GM21717 (cell line): ENCODE measurements around the gene RPLP1.

ENCODE experiments used
- ATAC-seq: cut with Tn5 transposase; IDR thresholded peaks from one replicate; pipeline ENCODE4 v1.9.1; 2021; ENCODE audit warnings: mild to moderate bottlenecking, moderate library complexity; ENCODE audit not compliant: unreplicated experiment

RPLP1 gene

DNA sequence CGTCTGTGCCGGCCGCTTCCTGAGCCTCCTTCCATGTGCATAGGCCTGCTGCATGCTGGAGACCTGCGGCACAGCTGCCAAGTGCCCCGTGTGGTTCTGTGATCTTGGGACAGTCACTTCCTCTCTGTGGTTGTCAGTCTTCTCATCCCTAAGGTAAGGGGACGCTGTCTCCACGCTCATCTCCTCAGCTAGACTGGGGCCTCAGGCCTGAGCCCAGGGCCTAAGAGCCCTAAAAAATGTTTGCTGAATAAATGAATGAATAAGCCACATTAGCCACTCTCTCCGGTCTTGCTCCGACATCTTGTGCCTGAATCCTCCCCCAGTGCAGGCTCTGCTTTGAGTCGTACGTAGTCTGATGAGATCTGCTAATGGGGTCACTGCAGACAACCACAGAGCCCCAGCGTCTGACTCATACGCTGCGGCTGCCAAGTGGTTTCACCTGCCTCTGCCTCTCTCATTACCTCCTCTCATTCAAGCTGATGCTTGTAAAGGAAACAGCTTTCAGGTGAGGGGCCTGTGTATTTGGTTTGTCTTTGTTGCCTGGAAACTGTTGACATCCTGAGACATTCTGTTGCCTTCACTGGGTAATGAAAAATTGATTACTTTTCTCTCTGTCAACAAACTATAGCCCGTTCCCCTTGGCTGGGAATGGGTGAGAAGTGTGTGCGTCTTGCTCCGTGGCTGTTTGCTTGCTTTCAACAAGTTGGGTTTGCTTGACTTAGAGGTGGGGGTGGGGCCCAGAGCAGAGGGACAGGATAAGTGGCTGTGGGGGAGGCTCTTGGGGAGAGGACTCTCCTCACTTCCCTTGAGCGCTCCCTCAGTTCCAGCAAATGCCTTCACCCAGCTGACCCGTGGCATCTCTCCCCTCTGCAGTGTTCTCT lies 15.9 kb downstream of the RPLP1 start:
- ATAC-seq: no peak

DNA sequence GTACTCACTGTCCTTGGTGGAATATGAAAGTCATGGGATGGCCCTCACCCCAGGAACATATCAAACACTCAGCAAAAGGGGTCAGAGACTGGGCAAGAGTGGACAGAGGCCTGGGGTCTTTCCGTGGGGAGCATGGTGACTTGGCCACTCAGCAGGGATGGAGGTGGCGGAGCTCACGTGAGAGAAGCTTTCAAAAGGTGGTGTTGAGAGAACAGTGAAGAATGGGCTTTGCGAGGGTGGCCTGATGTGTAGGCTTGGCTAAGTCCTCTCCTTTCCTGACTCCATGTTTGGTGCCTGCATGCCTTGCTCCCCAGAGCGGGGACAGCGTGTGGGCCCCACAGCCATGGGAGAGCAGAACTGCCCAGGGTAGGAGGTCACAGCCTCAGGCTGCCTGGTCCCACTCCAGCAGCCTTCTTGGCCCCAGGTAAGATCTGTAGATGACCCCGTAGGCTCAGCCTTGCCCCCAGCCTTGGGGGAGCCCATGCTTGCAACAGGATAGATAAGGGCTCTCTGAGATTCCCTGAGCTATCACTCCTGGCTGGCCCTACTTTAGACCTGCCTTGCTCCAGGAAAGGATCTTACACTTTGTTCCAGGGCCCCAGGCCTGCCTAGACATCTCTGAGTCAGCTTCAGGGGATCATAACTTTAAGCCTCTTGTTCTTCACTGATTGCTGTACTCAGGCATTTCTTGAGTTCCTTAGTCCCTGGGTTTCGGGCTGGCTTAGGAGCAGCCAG lies 17.0 kb downstream of the RPLP1 start:
- ATAC-seq: no peak

DNA sequence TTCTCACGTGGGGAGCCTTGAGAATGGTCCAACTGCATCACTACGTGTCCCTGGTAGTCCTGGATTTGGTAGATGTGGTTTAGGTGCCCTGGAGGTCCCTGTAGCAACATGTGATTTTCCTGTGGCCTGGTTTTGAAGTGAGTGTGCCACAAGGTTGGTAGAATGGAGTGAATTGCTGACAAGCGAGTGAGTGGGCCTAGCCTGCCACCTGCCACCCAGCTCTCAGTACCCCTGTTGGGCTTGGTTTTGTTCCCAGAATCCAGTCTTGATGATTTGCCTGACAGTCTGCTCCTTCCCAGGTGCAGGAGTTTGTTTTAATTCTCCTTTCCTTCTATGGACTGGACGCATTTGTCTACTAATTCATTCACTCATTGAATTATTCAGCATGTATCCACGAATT lies 19.4 kb downstream of the RPLP1 start:
- ATAC-seq: no peak

DNA sequence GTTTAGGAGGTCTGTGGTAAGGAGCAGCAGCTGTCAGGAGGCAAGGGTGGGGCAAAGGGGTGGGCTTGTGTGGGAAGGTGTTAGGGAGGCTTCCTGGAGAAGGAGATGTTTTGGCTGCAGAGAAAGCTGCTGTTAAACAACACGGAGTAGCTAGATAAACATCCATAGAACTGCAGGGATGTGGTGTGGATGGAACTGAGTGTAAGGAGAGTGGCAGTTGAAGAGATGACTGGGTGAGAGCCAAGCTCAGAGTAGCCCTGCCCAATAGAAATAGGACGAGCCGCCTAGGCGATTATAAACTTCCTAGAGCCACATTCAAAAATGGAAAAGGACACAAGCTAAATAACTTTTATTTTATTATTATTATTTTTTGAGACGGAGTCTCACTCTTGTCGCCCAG lies 19.9 kb downstream of the RPLP1 start:
- no peak for ATAC-seq

DNA sequence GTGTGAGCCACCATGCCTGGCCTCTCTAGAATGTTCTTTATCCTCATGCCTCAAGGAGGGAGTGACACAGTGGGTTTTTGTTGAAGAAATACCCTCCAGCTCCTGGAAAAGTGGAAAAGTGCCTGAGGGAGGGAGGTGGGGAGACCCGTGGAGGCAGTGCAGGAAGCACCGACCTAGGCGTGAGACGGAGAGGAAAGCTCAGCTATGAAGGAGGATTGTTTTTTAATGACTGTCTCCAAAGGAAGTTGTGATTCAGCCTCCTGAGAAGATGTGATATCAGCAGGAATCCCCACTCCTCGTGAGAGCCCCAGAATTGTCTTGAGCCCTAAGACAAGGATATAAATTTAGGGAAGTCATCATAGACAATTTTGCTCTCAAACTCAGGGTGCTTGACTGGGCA lies 21.7 kb downstream of the RPLP1 start:
- no peak for ATAC-seq

DNA sequence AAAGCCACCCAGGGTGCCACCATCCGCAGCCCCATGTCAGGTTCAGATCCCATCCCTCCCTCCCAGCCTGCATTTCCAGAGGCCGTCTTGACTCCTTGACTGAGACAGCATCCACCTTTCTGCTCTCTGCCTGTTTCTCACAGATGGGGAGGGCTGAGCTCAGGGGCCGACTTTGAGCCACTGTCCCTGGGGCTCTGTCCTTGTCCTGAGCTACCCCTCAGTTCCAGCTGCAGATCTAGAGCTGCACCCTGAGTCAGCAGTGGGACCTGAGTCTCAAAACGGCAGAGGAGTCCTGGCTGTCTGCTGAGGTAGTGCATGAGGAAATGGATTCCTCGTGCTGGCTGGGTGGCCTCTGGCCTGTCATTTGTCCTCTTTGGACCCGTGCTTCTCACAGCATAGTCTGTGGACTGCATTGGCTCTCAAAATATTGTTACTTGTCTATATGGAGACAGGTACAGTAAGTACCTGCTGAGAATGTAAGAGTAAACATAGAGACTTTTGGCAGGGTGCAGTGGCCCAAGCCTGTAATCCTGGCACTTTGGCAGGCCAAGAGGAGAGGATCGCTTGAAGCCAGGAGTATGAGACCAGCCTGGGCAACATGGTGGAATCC lies 22.3 kb downstream of the RPLP1 start:
- ATAC-seq: no peak

DNA sequence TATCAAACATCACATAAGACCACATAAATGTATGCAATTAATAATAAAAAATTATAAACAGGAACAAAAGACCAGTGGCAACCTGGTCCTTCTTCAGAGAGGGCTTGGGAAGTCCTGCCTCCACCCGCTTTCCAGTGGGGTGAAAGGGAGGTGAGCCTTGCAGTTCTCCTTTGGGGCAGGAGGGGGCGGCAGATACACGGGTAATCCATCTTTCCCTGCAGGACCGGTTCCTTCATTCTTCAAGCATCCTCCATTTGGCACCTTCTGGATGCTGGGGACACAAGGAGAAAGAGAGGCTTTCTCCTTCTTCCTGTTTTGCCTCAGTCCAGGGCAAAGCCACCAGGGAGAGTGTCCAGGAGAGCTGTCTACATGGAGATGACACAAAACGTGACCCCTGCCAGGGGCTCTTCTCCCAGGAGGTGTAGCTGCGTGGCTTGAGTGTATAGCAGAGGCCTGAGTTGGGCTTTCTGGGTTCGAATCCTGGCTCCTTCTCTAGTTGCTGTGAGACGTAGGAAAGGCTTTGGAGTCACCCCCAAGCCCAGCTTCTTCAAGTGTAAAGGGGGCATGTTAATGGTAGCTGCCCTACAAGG lies 23.2 kb downstream of the RPLP1 start:
- no peak for ATAC-seq

DNA sequence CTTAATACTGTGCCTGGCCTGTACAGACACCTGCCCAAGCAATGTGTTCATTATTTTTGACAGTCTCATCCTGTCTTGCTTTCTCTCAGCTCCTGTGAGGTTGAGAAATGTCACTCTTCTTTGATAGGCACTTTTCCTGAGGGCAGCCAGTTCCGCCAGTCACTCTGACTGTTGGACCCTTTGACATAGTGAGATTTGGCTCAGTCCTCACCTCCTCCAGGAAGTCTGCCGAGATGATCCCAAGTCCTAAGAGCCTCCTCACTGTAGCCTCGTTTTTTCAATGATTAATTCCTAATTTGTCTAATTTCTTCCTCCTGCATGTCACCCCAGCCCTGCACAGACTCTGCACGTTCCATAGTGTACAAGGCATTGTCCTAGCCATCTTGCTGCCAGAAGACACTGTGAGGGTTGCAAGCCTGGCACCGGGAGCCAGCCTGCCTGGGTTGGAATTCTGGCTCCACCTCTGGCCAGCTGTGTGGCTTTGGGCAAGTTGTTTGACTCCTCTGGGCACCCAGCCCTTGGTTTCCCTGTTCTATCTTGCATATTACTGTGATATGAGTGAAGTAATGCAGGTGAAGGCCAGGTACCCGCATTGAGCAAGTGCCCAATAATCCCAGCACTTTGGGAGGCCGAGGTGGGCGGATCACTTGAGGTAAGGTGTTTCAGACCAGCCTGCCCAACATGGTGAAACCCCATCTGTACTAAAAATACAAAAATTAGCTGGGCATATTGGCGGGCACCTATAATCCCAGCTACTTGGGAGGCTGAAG lies 24.3 kb downstream of the RPLP1 start:
- no peak for ATAC-seq

DNA sequence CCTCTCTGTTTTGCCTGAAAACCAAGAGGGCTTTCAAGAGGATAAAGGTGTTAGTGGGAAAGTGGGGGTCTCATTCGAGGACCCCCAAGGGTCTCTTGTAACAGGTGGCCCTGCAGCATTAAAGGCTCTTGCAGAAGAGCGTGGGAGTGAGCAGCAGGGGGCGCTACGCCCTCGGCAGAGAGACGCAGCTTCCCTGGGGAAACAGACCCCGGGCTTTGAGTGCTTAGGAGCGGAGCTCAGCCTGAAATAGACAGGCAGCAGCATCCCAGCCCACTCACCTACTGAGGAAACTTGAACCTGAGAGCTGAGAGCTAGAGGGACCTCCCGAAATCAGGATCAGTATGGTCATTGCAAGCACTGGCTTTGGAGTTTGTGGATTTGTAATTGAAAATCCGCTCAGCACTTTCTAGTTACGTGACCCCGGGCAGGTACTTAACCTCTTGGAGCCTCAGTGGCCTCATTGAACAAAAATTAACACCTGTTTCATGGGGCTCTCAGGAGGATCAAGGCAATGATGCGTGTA lies 25.7 kb downstream of the RPLP1 start:
- ATAC-seq: no peak

DNA sequence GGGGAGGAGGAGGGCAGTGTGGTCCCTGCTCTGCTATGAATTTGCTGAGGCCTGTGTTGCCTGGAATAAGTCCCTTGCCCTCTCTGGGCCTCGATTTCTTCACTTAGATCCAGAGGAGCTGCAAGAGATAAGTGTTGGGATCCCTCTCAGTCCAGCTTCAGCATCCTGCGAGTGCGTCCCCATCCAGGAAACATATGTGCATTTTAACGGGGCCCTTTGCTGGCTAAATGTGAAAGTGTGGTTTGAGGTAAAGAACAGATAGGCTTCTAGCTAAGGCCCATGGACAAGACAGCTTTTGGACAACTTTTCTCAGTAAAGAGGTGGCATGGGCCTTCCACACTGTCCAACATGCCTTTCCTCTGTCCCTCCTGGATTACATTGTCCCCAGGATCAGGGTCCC lies 26.5 kb downstream of the RPLP1 start:
- no peak for ATAC-seq

DNA sequence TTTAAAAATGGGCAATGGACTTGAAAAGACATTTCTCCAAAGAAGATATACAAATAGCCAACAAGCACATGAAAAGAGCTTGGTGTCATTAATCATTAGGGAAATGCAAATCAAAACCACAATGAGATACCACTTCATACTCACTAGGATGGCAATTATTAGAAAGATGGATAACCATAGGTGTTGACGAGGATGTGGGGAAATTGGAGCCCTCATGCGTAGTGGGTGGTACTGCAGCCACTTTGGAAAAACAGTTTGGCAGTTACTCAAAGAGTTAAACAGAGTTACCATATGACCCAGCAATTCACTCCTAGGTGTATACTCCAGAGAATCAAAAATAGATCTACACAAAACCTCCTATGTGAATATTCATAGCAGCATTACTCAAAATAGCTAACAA lies 27.4 kb downstream of the RPLP1 start:
- ATAC-seq: no peak

DNA sequence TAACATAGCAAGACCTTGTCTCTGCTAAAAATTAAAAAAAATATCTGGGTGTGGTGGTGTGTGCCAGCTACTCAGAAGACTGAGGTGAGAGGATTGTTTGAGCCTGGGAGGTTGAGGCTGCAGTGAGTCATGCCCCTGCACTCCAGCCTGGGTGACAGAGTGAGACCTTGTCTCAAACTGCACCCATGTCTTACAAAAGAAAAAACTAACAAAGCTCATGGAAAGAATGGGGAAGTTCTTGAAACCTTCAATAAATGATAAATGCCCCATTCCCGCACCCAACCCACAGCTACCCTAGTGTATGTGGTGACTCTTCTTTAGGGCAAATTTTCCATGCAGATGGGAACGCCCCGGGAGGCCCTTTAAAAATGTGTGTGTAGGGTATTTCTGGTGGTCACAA lies 28.3 kb downstream of the RPLP1 start:
- no peak for ATAC-seq

DNA sequence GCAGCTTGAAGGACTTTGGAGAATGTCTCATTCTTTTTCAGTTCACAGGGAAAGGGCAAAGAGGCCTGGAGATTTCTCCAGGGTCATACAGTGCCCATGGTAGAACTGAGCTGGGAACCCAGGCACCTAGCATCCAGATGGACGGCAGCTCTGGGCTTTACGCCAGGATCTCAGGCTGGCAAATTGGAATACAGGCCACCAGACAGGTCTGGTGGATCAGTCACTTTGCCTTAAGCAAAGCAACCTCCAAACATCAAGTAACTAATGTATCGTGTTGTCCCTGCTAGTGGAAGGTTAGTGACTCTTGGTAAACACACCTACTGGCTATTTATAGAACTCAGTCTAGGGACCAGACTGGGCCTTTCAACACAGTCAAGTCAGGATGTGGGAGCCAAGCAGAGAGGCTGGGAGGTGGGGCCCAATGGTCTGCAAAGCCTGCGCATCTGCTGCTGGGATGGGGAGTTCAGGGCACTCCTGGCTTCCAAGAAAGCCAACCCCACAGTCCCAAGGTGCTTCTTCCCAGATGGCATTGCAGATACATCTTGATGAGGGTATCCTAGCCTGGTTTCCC lies 30.2 kb downstream of the RPLP1 start:
- ATAC-seq: no peak

DNA sequence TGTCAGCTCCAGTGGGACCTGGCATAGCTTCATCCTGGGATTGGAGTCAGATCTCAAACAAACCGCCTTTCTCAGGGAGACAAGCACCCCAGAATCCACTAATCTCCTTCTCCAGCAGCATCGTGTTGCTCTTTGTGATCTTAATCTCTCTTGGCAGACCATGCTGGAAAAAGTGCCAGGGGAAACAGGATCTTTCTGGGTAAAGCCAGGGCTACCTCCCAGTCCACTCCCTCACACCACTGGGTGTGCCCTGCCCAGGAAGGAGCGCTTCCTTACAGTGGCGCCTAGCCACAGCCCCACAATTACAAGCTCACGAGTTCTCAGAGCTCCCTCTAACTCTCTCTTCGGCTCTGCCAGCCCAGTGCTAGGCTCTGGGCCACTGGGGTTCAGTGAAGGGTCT lies 32.2 kb downstream of the RPLP1 start:
- ATAC-seq: no peak

DNA sequence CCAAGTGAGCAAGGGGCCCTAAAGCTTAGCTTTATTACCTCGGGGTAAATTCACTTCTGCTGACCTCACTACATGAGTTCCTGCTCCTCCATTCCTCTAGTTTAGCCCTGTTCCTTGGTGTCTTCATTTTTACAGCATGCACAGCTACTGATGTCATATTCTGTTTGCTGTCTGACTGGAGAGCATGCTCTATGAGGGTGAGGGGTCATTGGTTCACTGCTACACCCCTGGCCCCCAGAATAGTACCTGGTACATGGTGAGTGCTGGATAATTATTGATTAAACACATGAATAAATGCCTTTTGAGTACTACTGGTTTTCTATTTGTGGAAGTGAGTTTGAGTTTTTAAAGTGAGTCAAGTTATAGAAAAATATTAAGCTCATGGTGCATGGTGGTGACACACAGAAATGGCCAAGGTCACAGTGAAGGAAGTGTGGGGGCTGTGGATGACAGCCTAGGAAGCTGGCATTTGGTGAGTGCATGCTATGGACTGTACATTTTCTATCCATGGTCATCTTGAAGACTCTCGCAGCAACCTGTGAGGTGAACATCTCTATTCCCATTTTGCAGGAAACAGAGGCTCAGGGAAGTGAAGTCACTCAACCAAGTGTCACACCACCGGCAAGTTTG lies 34.0 kb downstream of the RPLP1 start:
- no peak for ATAC-seq

DNA sequence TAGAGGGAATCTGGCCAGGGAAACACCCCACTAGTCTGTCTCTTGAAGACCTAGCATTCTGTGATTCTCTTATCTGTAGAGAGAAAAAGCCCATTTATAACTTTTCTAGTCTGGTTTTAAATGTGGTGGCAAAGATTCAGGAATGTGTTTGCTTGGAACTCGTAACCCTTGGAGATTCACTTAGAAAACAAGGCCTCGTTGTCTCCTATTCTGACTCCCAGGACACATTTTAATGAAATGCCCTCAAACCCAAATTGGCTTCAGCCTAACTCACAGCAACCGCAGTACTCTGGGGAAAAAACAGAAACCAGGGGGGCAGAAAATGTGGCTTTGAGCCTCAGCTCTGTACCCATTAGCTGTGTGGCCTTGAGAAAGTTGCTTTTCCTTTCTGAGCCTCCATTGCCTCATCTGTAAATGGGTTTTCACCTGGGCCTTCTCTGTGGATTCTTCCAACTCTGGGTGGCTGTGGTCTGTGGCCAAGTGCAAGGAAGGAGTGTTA lies 36.5 kb downstream of the RPLP1 start:
- no peak for ATAC-seq

DNA sequence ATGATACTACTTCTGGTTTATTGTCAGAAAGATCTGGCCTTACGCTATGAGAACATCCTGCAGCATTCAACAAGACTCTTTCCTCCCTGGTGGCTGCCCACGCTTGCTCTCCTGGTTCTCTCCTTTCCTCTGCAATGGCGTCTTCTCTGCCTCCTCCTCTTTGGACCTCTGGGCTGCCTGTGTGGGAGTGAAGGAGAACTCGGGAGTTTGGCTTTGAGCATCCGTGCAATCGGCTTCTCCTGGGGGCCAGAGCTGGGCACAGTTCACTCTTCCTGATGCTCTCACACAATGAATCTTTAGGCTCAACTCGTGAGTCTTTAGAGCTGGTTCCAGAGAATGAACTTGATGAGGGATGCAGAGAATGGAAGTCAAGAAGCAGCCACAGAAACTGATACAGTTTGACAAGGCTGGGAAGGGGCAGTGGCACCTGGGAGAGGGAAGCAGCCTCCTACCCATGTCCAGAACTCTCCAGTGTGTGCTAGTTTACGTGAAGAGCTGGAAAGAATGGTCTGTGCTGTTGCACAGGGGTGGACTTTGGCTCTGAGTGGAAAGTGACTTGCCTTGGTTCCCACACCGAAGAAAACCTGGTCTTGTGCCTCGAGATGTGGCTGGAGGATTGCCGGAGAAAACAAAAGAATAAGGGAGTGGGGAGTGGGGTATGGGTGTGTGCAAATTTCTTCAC lies 37.9 kb downstream of the RPLP1 start:
- ATAC-seq: no peak

DNA sequence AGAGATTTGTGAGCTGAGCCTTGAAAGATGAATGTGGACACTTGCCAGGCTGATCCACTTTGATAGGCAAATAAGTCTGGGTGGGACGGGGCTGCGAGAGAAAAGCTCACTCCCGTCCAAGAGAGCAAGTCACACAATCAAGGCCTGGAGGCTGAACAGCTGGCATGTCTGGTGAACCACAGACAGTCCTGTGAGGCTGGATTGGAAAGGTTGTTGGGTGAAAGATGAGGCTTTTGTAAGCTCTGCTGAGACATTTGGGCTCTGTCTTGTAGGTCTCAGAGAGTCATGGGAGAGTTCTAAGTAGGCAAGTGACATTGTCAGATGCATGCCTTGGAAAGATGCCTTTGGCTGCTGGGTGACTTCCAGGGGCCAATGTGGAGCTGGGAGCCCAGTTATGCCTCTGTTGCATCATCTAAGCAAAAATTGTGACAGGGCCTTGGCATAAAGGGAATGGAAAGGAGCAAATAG lies 38.5 kb downstream of the RPLP1 start:
- no peak for ATAC-seq

DNA sequence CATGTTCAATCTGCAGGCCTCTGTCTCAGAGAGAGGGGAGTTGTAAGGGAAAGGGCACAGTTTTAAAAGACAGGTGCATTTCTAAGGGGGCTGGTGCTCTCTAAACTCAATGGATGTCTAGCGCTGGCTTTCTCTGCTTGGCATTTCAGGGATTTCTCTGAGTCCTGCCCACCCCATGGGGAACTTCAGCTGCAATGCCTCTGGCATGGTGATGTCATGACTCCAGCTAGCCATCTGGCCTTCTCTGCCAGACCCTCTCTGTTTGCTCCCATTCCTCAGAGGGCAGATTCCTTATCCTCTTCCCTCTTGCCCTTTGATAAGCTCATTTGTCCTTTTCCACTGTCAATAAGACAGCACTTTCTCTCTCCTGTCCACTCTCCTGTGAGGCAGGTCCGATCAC lies 40.8 kb downstream of the RPLP1 start:
- no peak for ATAC-seq
